ENCODE results near the gene MAL. TPM values are rescaled to one million over a fixed set of nuclear protein-coding genes. Genes with fewer than 3 reads are reported as not detected.

Gene MAL
- total RNA-seq (2012; rRNA removed): not detected in 2 replicates

DNA sequence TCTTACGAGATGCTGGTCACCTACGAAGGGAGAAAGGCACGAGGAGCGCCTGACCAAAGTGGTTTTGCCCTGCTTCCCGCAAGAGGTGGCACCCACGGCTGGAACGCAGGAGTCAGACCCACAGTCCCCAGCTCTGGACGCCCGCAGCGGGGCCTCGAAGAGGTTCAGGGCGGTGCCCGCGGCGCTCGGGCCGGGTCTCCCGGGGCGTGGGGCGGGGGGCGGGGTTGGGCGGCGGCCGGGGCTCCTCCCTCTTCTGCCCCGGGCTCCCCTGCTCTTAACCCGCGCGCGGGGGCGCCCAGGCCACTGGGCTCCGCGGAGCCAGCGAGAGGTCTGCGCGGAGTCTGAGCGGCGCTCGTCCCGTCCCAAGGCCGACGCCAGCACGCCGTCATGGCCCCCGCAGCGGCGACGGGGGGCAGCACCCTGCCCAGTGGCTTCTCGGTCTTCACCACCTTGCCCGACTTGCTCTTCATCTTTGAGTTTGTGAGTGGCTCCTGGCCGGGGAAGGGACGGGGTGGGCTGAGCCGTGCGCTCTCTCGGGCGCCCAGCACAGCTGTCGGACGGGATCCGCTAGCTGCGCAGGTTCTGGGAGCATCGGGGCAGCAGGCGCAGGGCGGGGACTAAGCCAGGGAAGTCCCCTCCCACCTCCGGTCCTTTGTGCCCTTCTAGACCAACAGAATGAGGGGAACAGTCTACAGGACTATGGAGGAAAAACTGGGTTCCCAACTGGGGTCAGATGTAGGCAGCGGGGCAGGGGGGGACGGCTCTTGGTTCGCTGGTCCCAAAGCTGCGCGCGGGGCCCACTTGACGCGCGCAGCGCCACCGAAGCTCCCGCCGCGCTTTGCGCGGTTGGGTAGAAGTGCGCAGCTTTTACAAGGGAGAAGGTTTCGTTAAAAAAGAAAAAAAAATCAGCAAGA, at the start of gene MAL:
TSS of gene MAL (plus strand) at position 303 of the 914 bp plus-strand sequence. CDS start at position 388, 85 bp downstream.
- Histone ChIP-seq H3K9me3 (replicated peaks; ENCODE audit: low read length) (no peaks in the 10 kb centered on the region), H3K9ac (ENCODE audit: low read depth, low read length) (no peak within 1 kb of the TSS), H3K4me1 (ENCODE audit: control insufficient read depth, insufficient read depth, low read length) (no peaks in the 10 kb centered on the region), H3K27me3 (ENCODE audit: control insufficient read depth, insufficient read depth, low read length) (peaks cover 84% of the 10 kb centered on the region), H3K4me3 (ENCODE audit: low read length) (peak within 1 kb of the TSS; percentile 35), H3K4me2 (ENCODE audit: low read length) (peak within 1 kb of the TSS; percentile 15), H3K36me3 (ENCODE audit: insufficient read depth, low read length) (no peaks in the 10 kb centered on the region)

DNA sequence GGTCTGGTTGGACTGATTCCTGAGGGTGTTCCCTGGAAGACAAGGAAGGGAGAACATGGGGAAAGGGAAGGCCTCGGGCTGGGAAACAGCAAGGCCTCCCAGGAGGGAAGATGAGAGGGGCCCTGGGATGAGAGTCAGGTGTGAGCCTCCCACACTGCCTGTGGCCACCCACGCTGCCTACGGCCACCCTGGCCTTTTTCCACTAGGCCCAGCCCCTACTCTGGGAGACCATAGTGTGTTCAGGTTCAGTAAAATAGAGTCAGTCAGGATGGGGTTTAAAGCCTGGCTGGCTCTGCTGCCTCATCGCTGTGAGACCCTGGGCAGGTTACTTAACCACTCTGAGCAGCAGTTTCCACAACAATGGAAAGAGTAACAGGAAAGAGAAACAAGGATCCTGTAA, 47.7 kb upstream of the MAL start:
- Histone ChIP-seq H3K4me2 (ENCODE audit: low read length) (no peak overlapping the region), H3K36me3 (ENCODE audit: insufficient read depth, low read length) (no peaks in the 10 kb centered on the region), H3K4me3 (ENCODE audit: low read length) (no peak overlapping the region), H3K9me3 (replicated peaks; ENCODE audit: low read length) (no peaks in the 10 kb centered on the region), H3K4me1 (ENCODE audit: control insufficient read depth, insufficient read depth, low read length) (no peaks in the 10 kb centered on the region), H3K27me3 (ENCODE audit: control insufficient read depth, insufficient read depth, low read length) (peaks cover 32% of the 10 kb centered on the region), H3K9ac (ENCODE audit: low read depth, low read length) (no peak overlapping the region)

DNA sequence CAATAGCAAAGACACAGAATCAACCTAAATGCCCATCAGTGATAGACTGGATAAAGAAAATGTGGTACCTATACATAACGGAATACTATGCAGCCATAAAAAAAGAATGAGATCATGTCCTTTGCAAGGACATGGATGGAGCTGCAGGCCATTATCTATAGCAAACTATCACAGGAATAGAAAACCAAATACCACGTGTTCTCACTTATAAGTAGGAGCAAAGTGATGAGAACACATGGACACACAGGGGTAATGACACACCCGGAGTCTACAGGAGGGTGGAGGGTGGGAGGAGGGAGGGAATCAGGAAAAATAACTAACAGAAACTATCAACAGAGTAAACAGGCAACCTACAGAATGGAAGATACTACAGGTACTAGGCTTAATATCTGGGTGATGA, 46.6 kb upstream of the MAL start:
- Histone ChIP-seq H3K36me3 (ENCODE audit: insufficient read depth, low read length) (no peaks in the 10 kb centered on the region), H3K4me1 (ENCODE audit: control insufficient read depth, insufficient read depth, low read length) (no peaks in the 10 kb centered on the region), H3K9ac (ENCODE audit: low read depth, low read length) (no peak overlapping the region), H3K27me3 (ENCODE audit: control insufficient read depth, insufficient read depth, low read length) (peaks cover 32% of the 10 kb centered on the region), H3K4me3 (ENCODE audit: low read length) (no peak overlapping the region), H3K9me3 (replicated peaks; ENCODE audit: low read length) (no peaks in the 10 kb centered on the region), H3K4me2 (ENCODE audit: low read length) (no peak overlapping the region)

DNA sequence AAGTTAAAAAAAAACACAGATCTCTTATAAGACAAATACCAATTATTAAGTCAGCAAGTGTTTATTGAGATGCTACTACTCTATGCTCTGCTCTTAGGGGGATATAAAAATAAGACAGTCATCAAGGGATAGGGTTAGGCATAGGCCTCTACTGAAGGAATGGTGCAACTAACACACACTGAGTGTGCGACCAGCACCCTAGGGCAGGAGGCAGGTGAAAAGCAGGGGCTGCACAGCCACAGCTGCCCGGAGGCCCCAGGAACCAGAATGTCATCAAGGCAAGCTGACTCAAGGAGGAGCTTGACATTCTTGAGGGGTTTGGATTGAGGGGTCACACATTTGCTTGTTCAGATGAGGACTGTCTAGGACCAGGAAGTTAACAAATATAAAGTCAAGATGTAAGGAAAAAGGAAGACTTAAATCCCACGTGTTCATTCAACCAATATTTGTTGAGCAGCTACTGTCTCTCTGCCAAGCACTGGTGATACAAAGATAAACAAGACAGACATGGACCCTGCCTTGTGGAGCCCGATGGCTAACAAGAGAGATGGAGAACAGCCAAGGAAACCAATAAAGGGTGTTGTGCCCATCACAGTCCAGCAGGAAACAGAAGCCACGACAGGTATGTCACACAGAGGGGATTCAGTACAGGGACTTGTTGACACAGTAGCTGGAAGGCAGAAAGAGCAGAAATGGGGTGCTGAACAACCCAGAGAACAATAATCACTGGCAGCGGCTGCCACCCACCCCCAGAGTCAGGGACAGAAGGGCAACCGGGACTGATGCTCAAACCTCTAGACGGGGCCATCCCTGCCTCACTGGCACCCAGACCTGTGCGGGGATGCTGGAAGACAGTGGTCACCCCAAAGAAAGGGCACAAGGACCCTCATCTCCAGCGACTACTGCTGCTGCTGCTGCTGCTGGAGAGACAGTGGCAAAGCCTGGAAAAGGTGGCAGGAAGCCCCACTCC, 45.8 kb upstream of the MAL start:
- Histone ChIP-seq H3K36me3 (ENCODE audit: insufficient read depth, low read length) (no peaks in the 10 kb centered on the region), H3K27me3 (ENCODE audit: control insufficient read depth, insufficient read depth, low read length) (peaks cover 34% of the 10 kb centered on the region), H3K9me3 (replicated peaks; ENCODE audit: low read length) (no peaks in the 10 kb centered on the region), H3K4me2 (ENCODE audit: low read length) (no peak overlapping the region), H3K9ac (ENCODE audit: low read depth, low read length) (no peak overlapping the region), H3K4me3 (ENCODE audit: low read length) (no peak overlapping the region), H3K4me1 (ENCODE audit: control insufficient read depth, insufficient read depth, low read length) (no peaks in the 10 kb centered on the region)

DNA sequence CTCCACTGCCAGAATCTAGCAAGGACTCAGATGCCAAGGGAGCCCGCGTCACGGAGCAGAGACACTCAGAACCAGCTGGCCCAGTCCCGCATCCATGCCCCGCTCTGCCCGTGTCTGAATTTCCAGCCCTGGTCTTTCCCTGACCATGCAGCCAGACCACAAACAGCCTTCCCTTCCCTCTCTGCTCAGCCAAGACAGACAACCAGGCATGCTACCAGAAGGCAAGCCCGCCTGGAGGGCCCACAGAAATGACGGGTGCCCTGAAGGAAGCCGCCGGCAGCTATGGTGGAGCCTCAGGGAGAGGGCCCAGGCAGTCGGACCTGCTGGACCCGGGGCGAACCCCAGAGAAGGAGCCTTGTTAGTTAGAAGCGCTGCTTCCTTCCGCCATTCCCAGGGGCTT, 45.1 kb upstream of the MAL start:
- no peak overlapping the region for H3K4me3 ChIP-seq (ENCODE audit: low read length)
- H3K4me2 ChIP-seq (ENCODE audit: low read length): no peak overlapping the region
- no peaks in the 10 kb centered on the region for H3K4me1 ChIP-seq (ENCODE audit: control insufficient read depth, insufficient read depth, low read length)
- H3K36me3 ChIP-seq (ENCODE audit: insufficient read depth, low read length): no peaks in the 10 kb centered on the region
- no peaks in the 10 kb centered on the region for H3K9me3 ChIP-seq (replicated peaks; ENCODE audit: low read length)
- H3K27me3 ChIP-seq (ENCODE audit: control insufficient read depth, insufficient read depth, low read length): peaks cover 41% of the 10 kb centered on the region
- no peak overlapping the region for H3K9ac ChIP-seq (ENCODE audit: low read depth, low read length)

DNA sequence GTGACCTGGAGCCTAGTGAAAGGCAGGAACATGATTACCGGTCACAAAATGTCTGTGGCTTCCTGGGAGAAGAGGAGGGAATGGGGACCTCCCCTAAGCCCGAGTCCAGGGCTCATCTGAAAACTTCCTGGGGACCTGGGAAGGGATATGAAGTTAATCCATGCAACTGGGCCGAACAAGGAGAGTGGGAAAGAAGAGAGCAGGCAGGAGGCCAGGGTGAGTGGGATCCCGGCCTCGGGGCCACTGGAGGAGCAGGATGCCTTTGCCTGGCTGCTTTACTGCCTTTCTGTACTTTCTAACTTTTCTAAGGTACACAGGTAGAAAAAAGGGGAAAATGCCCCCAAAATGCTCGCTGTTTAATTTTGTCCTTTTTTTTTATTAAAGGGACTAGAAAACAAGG, 43.4 kb upstream of the MAL start:
- Histone ChIP-seq H3K36me3 (ENCODE audit: insufficient read depth, low read length) (no peaks in the 10 kb centered on the region), H3K27me3 (ENCODE audit: control insufficient read depth, insufficient read depth, low read length) (peaks cover 26% of the 10 kb centered on the region), H3K4me1 (ENCODE audit: control insufficient read depth, insufficient read depth, low read length) (no peaks in the 10 kb centered on the region), H3K9ac (ENCODE audit: low read depth, low read length) (no peak overlapping the region), H3K9me3 (replicated peaks; ENCODE audit: low read length) (no peaks in the 10 kb centered on the region), H3K4me3 (ENCODE audit: low read length) (no peak overlapping the region), H3K4me2 (ENCODE audit: low read length) (no peak overlapping the region)

DNA sequence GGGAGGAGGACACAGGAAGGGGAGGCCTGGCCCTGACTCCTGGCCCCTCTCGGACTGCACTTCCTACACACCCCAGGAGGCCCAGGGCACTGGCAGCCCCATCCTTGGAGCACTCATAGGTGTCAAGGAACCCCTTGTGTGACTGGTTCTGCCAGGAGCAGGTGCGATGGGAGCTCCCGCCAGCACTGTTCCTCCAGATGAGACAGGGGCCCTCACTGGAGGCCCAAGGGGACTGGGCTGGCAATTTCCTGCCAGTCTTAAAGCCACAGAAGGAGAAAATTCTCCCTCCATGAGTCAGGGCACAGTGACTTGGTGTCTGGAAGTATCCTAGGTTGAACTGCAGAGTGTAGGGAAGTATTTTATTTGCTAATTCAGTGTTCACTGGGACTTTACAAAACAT, 42.8 kb upstream of the MAL start:
- Histone ChIP-seq H3K4me1 (ENCODE audit: control insufficient read depth, insufficient read depth, low read length) (no peaks in the 10 kb centered on the region), H3K4me2 (ENCODE audit: low read length) (no peak overlapping the region), H3K4me3 (ENCODE audit: low read length) (no peak overlapping the region), H3K9ac (ENCODE audit: low read depth, low read length) (no peak overlapping the region), H3K27me3 (ENCODE audit: control insufficient read depth, insufficient read depth, low read length) (peaks cover 25% of the 10 kb centered on the region), H3K36me3 (ENCODE audit: insufficient read depth, low read length) (no peaks in the 10 kb centered on the region), H3K9me3 (replicated peaks; ENCODE audit: low read length) (no peaks in the 10 kb centered on the region)

DNA sequence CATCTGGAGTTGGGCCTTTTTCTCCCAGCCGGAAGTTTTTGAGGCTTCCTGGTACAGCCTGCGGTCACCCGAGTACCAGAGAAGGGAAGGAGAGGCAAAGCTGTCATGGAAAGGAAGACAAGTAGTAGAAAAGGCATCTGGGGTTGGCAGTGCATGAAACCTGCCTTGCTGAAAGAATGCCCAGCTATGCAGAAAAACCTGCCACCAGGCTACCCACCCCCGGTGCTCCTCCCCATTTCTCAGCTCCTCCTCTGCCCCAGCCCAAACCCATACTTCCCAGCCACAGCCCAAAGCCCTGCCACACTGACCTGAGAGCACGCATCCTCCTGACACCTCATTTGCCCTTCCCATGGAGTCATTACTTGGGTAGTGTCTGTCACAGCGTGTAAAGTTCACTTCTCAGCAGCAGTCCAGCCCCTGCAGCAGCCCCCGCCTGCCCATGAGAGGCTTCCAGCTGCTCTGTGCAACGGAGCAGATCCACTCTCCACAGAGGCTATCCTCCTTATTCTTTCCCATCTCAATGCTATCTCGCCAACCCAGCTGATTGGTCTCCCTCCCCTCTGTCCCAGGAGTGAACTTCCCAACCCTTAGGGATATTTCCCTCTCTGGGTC, 40.4 kb upstream of the MAL start:
- Histone ChIP-seq H3K27me3 (ENCODE audit: control insufficient read depth, insufficient read depth, low read length) (peaks cover 34% of the 10 kb centered on the region), H3K9ac (ENCODE audit: low read depth, low read length) (no peak overlapping the region), H3K9me3 (replicated peaks; ENCODE audit: low read length) (no peaks in the 10 kb centered on the region), H3K4me3 (ENCODE audit: low read length) (no peak overlapping the region), H3K36me3 (ENCODE audit: insufficient read depth, low read length) (no peaks in the 10 kb centered on the region), H3K4me1 (ENCODE audit: control insufficient read depth, insufficient read depth, low read length) (no peaks in the 10 kb centered on the region), H3K4me2 (ENCODE audit: low read length) (no peak overlapping the region)

DNA sequence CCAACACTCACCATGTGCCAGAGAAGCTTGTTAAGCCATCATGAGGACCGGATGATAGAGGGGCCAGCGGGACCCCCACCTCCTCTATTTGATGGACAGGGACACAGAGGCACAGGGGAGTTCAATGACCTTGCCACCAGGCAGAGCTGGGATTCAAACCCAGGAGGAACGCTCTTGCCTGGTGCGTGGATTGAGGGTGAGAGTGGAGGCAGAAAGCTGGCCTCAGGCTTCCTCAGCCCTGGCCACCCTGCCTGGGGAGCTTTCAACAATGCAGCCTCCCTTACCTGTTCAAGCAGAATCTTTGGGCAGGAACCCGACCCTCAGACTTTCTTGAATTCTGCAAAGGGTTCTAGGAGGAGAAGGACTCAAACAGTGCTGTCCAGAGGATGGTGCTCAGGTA, 39.9 kb upstream of the MAL start:
- H3K4me1 ChIP-seq (ENCODE audit: control insufficient read depth, insufficient read depth, low read length): no peaks in the 10 kb centered on the region
- peaks cover 32% of the 10 kb centered on the region for H3K27me3 ChIP-seq (ENCODE audit: control insufficient read depth, insufficient read depth, low read length)
- no peak overlapping the region for H3K9ac ChIP-seq (ENCODE audit: low read depth, low read length)
- no peak overlapping the region for H3K4me2 ChIP-seq (ENCODE audit: low read length)
- no peaks in the 10 kb centered on the region for H3K9me3 ChIP-seq (replicated peaks; ENCODE audit: low read length)
- no peak overlapping the region for H3K4me3 ChIP-seq (ENCODE audit: low read length)
- H3K36me3 ChIP-seq (ENCODE audit: insufficient read depth, low read length): no peaks in the 10 kb centered on the region

DNA sequence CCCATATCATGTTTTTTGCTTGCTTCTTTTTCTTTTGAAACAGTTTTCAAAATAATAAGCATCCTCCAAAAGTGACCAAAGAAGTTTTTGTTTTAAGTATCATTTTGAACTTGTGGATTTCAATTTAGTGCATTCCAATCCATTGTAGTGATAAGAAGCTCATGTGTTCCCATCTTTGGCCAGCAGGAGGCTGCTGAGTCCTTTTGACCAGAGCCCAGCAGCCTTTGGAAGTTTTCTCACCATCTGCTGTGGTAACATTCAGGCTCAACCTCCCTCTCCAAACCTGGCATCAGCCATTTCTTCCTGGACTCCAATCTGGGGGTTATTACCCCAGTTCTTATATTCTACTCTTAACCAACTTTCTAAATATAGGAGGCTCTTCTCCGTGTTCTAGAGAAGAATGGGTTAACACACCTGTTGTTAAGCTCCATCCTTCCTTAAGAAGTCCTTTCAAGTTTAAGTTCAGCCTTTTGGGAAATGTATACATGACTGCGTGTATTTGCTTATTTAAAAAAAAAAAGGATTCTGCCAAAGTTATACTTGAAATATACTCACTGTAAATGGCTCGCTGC, 39.0 kb upstream of the MAL start:
- no peaks in the 10 kb centered on the region for H3K9me3 ChIP-seq (replicated peaks; ENCODE audit: low read length)
- H3K9ac ChIP-seq (ENCODE audit: low read depth, low read length): no peak overlapping the region
- H3K36me3 ChIP-seq (ENCODE audit: insufficient read depth, low read length): no peaks in the 10 kb centered on the region
- H3K4me1 ChIP-seq (ENCODE audit: control insufficient read depth, insufficient read depth, low read length): no peaks in the 10 kb centered on the region
- H3K4me2 ChIP-seq (ENCODE audit: low read length): no peak overlapping the region
- no peak overlapping the region for H3K4me3 ChIP-seq (ENCODE audit: low read length)
- peaks cover 38% of the 10 kb centered on the region for H3K27me3 ChIP-seq (ENCODE audit: control insufficient read depth, insufficient read depth, low read length)
